Pancreas (tissue), 10 donors: ENCODE data around the gene DGKQ. TPM values are rescaled to one million over a fixed set of nuclear protein-coding genes. Genes with fewer than 3 reads are reported as not detected.

ENCODE experiments used
- ATAC-seq, 4 donors: fragments of 200-7000 bp; cut with Tn5 transposase; one replicate each; pipeline versions ENCODE4 v1.8.0 to v1.9.1; 2020; ENCODE audit warnings: mild to moderate bottlenecking in 4 of 4, moderate library complexity in 4 of 4
- DNase-seq, 6 donors: peaks; one replicate each; pipeline ENCODE4 v3.0.0-alpha.2; 2020
- FAIRE-seq: peaks from 2 replicates; lab custom pipeline; 2012; peaks lifted over from hg19 to GRCh38; lab: Jason Lieb, UNC
- H3K27ac ChIP-seq, 4 donors: fragments of 200-600 bp; sonication (generic); 1 replicate in 3 of 4; 2 replicates in 1 of 4; pipeline versions ENCODE4 v1.5.0 to v1.8.0; 2020
- H3K27me3 ChIP-seq, 4 donors: fragments of 200-600 bp; one replicate each; pipeline ENCODE4 v1.8.0; 2021
- H3K36me3 ChIP-seq, 3 donors: fragments of 200-600 bp; sonication (generic) in 1 of 3; one replicate each; pipeline versions ENCODE4 v1.5.0 to v1.8.0; 2020 to 2021
- H3K4me1 ChIP-seq, 3 donors: fragments of 200-600 bp; one replicate each; pipeline ENCODE4 v1.8.0; 2021
- H3K4me3 ChIP-seq, 4 donors: fragments of 200-600 bp; sonication (generic) in 2 of 4; one replicate each; pipeline versions ENCODE4 v1.5.0 to v1.8.0; 2020 to 2021
- H3K9me3 ChIP-seq, 4 donors: fragments of 200-600 bp; one replicate each; pipeline ENCODE4 v1.8.0; 2021
- WGBS, 2 donors: extraction: QIAGEN DNeasy Blood & Tissue Kit; methylation state at CpG; one replicate each; pipeline ENCODE4 v1.1.7; 2013; 5-methylcytosine and 5-hydroxymethylcytosine counted together
- intact Hi-C, 3 donors: fragments of 100-400 bp; cut with DNase I; formaldehyde crosslinking; loops; one replicate each; pipeline versions ENCODE4 v1.11.1 to v1.14.2; 2022
- polyA plus RNA-seq, 2 donors: library from polyadenylated mRNA; stranded (reverse); fragments of 200-250 nt; gene quantifications; one replicate each; pipeline ENCODE4 v1.2.3, GENCODE V29; 2013
- total RNA-seq, 6 donors: library from RNA; stranded (reverse); fragmentation: NEBNext Ultra II Directional in 4 of 6; extraction: Animal tissue kit (Norgen Biotek cat#: 25700) in 4 of 6; gene quantifications; one replicate each; pipeline versions ENCODE4 v1.2.1 to v1.2.4, GENCODE V29; 2021 to 2023
- TF ChIP-seq, protein P1 (sequence below), 4 donors: fragments of 200-600 bp; sonication (generic) in 3 of 4; IDR thresholded peaks; one replicate each; pipeline versions ENCODE4 v1.5.0 to v1.8.0; 2021; ENCODE audit warnings: antibody characterized with exemption in 4 of 4
- donor health status: healthy with polysubstance abuse.
- donor health status: DM: no; HTN: no; CAD: no; lungs with moderate emphysema.
- donor health status: DM: no; HTN: no; CAD: no.
- donor health status: control.
- donor health status: control.
- donor health status: Bipolar disorder and iron deficiency.
- donor health status: DM: yes; HTN: yes; CAD: no.
- donor health status: DM: no; HTN: no; CAD: no.
- donor health status: DM: no; HTN: no; CAD: no.
- donor health status: DM: yes; HTN: yes; CAD: no.

The DGKQ gene
- total and polyA plus RNA-seq, 8 donors = 5.7 to 11.7 (median 9.0) TPM

DNA sequence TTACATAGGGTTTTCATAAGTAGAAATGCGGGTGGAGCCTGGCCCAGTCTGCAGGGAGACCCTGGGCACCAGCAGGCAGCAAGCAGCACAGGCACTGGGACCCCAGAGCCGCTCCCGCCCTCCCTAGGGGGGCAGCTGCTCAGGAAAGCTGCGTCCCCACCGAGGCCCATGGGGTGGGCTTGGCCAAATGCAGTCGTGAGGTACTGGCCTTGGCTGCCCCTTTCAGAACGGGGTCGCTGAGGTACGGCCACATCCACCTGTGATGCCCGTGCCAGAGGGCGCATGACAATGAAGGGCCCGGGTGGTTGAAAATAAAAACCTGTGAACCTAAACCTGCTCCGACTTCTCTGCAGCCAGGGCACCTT is 24.5 kb downstream of the DGKQ start:
- DNase-seq = peak in 1 of 6 donors; percentile 54

DNA sequence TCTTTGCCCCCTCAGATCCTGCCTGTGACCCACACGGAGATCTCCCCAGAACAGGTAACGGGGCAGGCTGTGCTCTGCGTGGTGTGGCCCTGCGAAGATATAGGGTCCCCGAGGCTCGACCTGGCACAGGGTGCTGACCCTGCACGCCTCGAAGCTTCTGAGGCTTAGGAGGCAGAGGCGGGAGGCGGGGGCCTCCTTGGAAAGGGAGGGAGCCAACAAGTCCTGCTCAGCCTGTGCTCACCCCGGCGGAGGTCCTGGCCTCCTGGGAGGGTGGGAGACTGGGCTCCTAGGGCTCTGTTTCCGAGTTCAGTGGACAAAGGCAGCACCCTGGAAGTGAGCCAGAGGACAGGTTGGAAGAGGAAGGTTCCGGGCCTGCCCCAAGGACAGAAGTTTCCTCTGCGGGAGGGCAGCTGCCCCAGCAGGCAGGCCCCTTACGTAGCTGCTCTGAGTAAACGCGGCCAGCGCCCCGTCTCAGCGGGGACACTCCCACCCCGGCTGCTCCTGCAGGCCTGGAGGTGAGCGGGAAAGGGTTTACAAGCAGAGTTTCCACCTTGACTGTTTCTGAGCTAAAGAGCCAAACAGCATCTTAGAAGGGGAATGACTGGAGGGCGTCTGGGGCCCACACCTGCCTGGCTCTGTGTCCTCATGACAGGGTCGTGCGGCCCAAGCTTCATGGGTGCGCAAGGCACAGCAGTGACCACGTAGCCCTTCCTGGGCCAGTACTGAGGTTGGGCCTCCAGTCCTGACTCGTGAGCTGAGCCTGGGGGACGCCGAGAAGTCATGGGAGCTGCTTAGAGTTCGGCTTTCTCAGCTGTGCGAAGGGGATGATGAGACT is 25.1 kb downstream of the DGKQ start:
- TF ChIP-seq, protein P1, sequence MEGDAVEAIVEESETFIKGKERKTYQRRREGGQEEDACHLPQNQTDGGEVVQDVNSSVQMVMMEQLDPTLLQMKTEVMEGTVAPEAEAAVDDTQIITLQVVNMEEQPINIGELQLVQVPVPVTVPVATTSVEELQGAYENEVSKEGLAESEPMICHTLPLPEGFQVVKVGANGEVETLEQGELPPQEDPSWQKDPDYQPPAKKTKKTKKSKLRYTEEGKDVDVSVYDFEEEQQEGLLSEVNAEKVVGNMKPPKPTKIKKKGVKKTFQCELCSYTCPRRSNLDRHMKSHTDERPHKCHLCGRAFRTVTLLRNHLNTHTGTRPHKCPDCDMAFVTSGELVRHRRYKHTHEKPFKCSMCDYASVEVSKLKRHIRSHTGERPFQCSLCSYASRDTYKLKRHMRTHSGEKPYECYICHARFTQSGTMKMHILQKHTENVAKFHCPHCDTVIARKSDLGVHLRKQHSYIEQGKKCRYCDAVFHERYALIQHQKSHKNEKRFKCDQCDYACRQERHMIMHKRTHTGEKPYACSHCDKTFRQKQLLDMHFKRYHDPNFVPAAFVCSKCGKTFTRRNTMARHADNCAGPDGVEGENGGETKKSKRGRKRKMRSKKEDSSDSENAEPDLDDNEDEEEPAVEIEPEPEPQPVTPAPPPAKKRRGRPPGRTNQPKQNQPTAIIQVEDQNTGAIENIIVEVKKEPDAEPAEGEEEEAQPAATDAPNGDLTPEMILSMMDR (IDR thresholded peaks at IDR 0.05) = no peak
- DNase-seq = peak; percentile 46 to 68 (median 64)

More for the DNA sequence above, 24.5 kb downstream of the DGKQ start:
- H3K36me3 ChIP-seq = no peaks in the 10 kb centered on the region
- no peaks in the 10 kb centered on the region for H3K9me3 ChIP-seq
- FAIRE-seq (no peak), ATAC-seq (no peak)
- TF ChIP-seq, protein P1 (IDR thresholded peaks at IDR 0.05) = no peak
- H3K27me3 ChIP-seq = no peaks in the 10 kb centered on the region
- WGBS, 2 donors = 94 to 95% methylated on average over 13 of the region's 13 CpGs
- no peak overlapping the region for H3K27ac ChIP-seq
- H3K4me1 ChIP-seq = no peaks in the 10 kb centered on the region
- H3K4me3 ChIP-seq = no peak overlapping the region
- intact Hi-C loops = no loop called here

DNA sequence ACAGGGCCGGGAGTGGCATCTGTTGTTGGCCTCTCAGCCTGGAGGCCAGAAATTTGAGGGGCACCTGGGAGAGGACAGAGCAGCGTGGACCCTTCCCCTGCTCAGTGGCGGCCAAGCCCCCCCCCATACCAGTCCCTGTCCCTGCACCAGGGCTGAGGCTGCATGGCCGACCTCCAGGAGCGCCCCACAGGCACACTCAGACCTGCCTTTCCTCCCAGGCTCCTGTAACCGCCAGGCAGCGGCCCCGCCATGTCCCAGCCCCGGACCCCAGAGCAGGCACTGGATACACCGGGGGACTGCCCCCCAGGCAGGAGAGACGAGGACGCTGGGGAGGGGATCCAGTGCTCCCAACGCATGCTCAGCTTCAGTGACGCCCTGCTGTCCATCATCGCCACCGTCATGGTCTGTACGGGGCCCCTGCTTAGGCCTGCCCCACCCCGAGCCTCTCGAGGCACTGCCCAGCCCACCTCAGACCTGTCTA is 25.8 kb downstream of the DGKQ start:
- H3K4me1 ChIP-seq = no peaks in the 10 kb centered on the region
- ATAC-seq = no peak
- TF ChIP-seq, protein P1 (IDR thresholded peaks at IDR 0.05) = no peak
- FAIRE-seq = no peak
- no peak overlapping the region for H3K4me3 ChIP-seq
- no peaks in the 10 kb centered on the region for H3K36me3 ChIP-seq
- WGBS, 2 donors = 94 to 95% methylated on average over 18 to 19 of the region's 19 CpGs
- H3K27ac ChIP-seq = no peak overlapping the region
- DNase-seq = peak in 2 of 6 donors; percentile 39 to 75
- H3K27me3 ChIP-seq = no peaks in the 10 kb centered on the region
- no peaks in the 10 kb centered on the region for H3K9me3 ChIP-seq
- intact Hi-C loops = no loop called here

More for the DNA sequence above, 25.1 kb downstream of the DGKQ start:
- WGBS, 2 donors = 52 to 58% methylated on average over 29 to 33 of the region's 33 CpGs
- no peak overlapping the region for H3K27ac ChIP-seq
- H3K4me3 ChIP-seq = no peak overlapping the region
- no peaks in the 10 kb centered on the region for H3K27me3 ChIP-seq
- H3K9me3 ChIP-seq = no peaks in the 10 kb centered on the region
- H3K36me3 ChIP-seq = no peaks in the 10 kb centered on the region
- H3K4me1 ChIP-seq = no peaks in the 10 kb centered on the region
- FAIRE-seq (no peak), ATAC-seq (peak; percentile 67 to 90 (median 70))
- intact Hi-C loops = no loop called here

DNA sequence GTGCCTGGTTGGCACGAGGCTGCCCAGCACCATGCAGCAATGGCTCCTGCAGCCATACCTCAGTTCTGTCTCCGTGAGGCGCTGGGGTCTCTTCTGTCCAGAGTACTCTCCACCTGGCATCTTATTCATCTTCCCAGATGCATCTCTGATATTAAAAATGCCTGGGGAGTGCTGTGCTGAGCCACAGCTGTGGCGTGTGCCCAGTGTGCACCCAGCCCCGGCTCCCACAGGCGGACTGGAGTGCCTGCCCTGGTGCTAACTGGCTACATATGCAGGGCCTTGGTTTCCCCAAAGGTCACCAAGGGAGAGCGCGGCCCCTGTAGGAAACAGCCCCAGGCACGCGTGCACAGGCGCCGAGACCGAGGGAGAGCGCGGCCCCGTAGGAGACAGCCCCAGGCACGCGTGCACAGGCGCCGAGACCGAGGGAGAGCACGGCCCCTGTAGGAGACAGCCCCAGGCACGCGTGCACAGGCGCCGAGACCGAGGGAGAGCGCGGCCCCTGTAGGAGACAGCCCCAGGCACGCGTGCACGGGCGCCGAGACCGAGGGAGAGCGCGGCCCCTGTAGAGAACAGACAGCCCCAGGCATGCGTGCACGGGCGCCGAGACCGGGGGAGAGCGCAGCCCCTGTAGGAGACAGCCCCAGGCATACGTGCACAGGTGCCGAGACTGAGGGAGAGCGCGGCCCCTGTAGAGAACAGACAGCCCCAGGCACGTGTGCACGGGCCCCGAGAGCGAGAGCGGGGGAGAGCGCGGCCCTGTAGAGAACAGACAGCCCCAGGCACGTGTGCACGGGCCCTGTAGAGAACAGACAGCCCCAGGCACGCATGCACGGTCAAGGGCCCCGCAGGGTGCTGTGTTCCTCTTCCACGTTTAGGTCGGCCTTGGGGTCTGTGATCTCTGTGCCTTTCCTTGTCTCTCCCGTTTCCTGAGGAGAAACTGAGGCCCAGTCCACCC is 26.6 kb downstream of the DGKQ start:
- H3K9me3 ChIP-seq = no peaks in the 10 kb centered on the region
- 86 to 89% methylated on average over 59 to 62 of the region's 62 CpGs for WGBS, 2 donors

More for the DNA sequence above, 26.6 kb downstream of the DGKQ start:
- Histone ChIP-seq H3K27me3 (no peaks in the 10 kb centered on the region), H3K4me1 (no peaks in the 10 kb centered on the region), H3K27ac (no peak overlapping the region), H3K36me3 (no peaks in the 10 kb centered on the region), H3K4me3 (no peak overlapping the region)
- DNase-seq (peak in 1 of 6 donors; percentile 43), ATAC-seq (no peak), FAIRE-seq (no peak)
- TF ChIP-seq, protein P1 (IDR thresholded peaks at IDR 0.05) = no peak
- intact Hi-C loops = no loop called here
